ENCODE data around the gene DPF3.

Gene DPF3

GRCh38 chr14:72869407-72870329 lies 24.2 kb downstream of the DPF3 start:
- Histone ChIP-seq H3K79me1 (ENCODE audit: low read length) (no peaks in the 10 kb centered on the region), H4K91ac (ENCODE audit: low read depth, low read length) (no peak overlapping the region), H3K9me3 (ENCODE audit: insufficient read depth, low read depth, low read length) (peaks cover 3% of the 10 kb centered on the region), H3K27me3 (ENCODE audit: insufficient read depth, low read length) (no peaks in the 10 kb centered on the region), H3K79me2 (ENCODE audit: control insufficient read depth, insufficient read depth, low read length, poor library complexity) (no peaks in the 10 kb centered on the region), H3K4me2 (ENCODE audit: low read length) (no peak overlapping the region), H3K4me3 (ENCODE audit: low read depth, low read length) (no peak overlapping the region), H3K9ac (ENCODE audit: low read length) (no peak overlapping the region), H2BK12ac (ENCODE audit: low read length) (no peak overlapping the region), H3K4me1 (ENCODE audit: control insufficient read depth in 1 of 2, insufficient read depth in 2 of 2, low read length in 2 of 2) (no peaks in the 10 kb centered on the region), H3K4ac (ENCODE audit: low read depth, low read length) (no peak overlapping the region), H2AFZ (ENCODE audit: insufficient read depth, low read length, poor library complexity) (no peak overlapping the region), H2BK5ac (ENCODE audit: low read depth, low read length, poor library complexity) (no peak overlapping the region), H3K18ac (ENCODE audit: low read length) (no peak overlapping the region), H2AK5ac (ENCODE audit: low read length) (no peak overlapping the region), H4K8ac (ENCODE audit: low read depth, low read length) (no peak overlapping the region), H3K14ac (ENCODE audit: low read length) (no peak overlapping the region), H2BK120ac (ENCODE audit: insufficient read depth, low read length, poor library complexity) (no peak overlapping the region), H3K23ac (ENCODE audit: low read length) (no peak overlapping the region), H4K12ac (ENCODE audit: low read depth, low read length) (no peak overlapping the region), H3K36me3 (ENCODE audit: control insufficient read depth in 1 of 2, insufficient read depth in 2 of 2, low read length in 2 of 2) (no peaks in the 10 kb centered on the region), H3K27ac (ENCODE audit: low read depth, low read length) (no peak overlapping the region)
- no peak for DNase-seq
- no CpG with 5 or more reads among the region's 8 CpGs for WGBS (ENCODE audit: extremely low coverage, insufficient coverage, insufficient read length)

GRCh38 chr14:72868500-72868899 lies 25.4 kb downstream of the DPF3 start:
- H3K9me3 ChIP-seq (ENCODE audit: insufficient read depth, low read depth, low read length): peaks cover 3% of the 10 kb centered on the region
- H2AK5ac ChIP-seq (ENCODE audit: low read length): no peak overlapping the region
- H2BK12ac ChIP-seq (ENCODE audit: low read length): no peak overlapping the region
- no peaks in the 10 kb centered on the region for H3K36me3 ChIP-seq (ENCODE audit: control insufficient read depth in 1 of 2, insufficient read depth in 2 of 2, low read length in 2 of 2)
- H3K4ac ChIP-seq (ENCODE audit: low read depth, low read length): no peak overlapping the region
- no peak overlapping the region for H4K8ac ChIP-seq (ENCODE audit: low read depth, low read length)
- H3K9ac ChIP-seq (ENCODE audit: low read length): no peak overlapping the region
- H4K91ac ChIP-seq (ENCODE audit: low read depth, low read length): no peak overlapping the region
- H3K4me3 ChIP-seq (ENCODE audit: low read depth, low read length): no peak overlapping the region
- no CpG with 5 or more reads among the region's 3 CpGs for WGBS (ENCODE audit: extremely low coverage, insufficient coverage, insufficient read length)
- no peak overlapping the region for H3K23ac ChIP-seq (ENCODE audit: low read length)
- no peak overlapping the region for H2BK120ac ChIP-seq (ENCODE audit: insufficient read depth, low read length, poor library complexity)
- no peaks in the 10 kb centered on the region for H3K79me2 ChIP-seq (ENCODE audit: control insufficient read depth, insufficient read depth, low read length, poor library complexity)
- H3K4me1 ChIP-seq (ENCODE audit: control insufficient read depth in 1 of 2, insufficient read depth in 2 of 2, low read length in 2 of 2): no peaks in the 10 kb centered on the region
- H3K14ac ChIP-seq (ENCODE audit: low read length): no peak overlapping the region
- no peak overlapping the region for H3K4me2 ChIP-seq (ENCODE audit: low read length)
- no peaks in the 10 kb centered on the region for H3K79me1 ChIP-seq (ENCODE audit: low read length)
- no peak overlapping the region for H4K12ac ChIP-seq (ENCODE audit: low read depth, low read length)
- H3K27me3 ChIP-seq (ENCODE audit: insufficient read depth, low read length): no peaks in the 10 kb centered on the region
- H3K18ac ChIP-seq (ENCODE audit: low read length): no peak overlapping the region
- no peak overlapping the region for H3K27ac ChIP-seq (ENCODE audit: low read depth, low read length)
- no peak overlapping the region for H2AFZ ChIP-seq (ENCODE audit: insufficient read depth, low read length, poor library complexity)
- no peak overlapping the region for H2BK5ac ChIP-seq (ENCODE audit: low read depth, low read length, poor library complexity)
- no peak for DNase-seq

GRCh38 chr14:72864712-72865365 lies 29.1 kb downstream of the DPF3 start:
- no peak overlapping the region for H3K18ac ChIP-seq (ENCODE audit: low read length)
- H3K27ac ChIP-seq (ENCODE audit: low read depth, low read length): no peak overlapping the region
- no peaks in the 10 kb centered on the region for H3K79me2 ChIP-seq (ENCODE audit: control insufficient read depth, insufficient read depth, low read length, poor library complexity)
- no peak overlapping the region for H2BK12ac ChIP-seq (ENCODE audit: low read length)
- H2AFZ ChIP-seq (ENCODE audit: insufficient read depth, low read length, poor library complexity): no peak overlapping the region
- no peak overlapping the region for H4K91ac ChIP-seq (ENCODE audit: low read depth, low read length)
- WGBS (ENCODE audit: extremely low coverage, insufficient coverage, insufficient read length): no CpG with 5 or more reads among the region's 6 CpGs
- H2BK120ac ChIP-seq (ENCODE audit: insufficient read depth, low read length, poor library complexity): no peak overlapping the region
- no peaks in the 10 kb centered on the region for H3K79me1 ChIP-seq (ENCODE audit: low read length)
- H4K12ac ChIP-seq (ENCODE audit: low read depth, low read length): no peak overlapping the region
- H3K9ac ChIP-seq (ENCODE audit: low read length): no peak overlapping the region
- H3K27me3 ChIP-seq (ENCODE audit: insufficient read depth, low read length): no peaks in the 10 kb centered on the region
- H4K8ac ChIP-seq (ENCODE audit: low read depth, low read length): no peak overlapping the region
- H2BK5ac ChIP-seq (ENCODE audit: low read depth, low read length, poor library complexity): no peak overlapping the region
- H3K4me2 ChIP-seq (ENCODE audit: low read length): no peak overlapping the region
- no peak overlapping the region for H3K4ac ChIP-seq (ENCODE audit: low read depth, low read length)
- no peak overlapping the region for H3K14ac ChIP-seq (ENCODE audit: low read length)
- no peaks in the 10 kb centered on the region for H3K4me1 ChIP-seq (ENCODE audit: control insufficient read depth in 1 of 2, insufficient read depth in 2 of 2, low read length in 2 of 2)
- DNase-seq: no peak
- H3K23ac ChIP-seq (ENCODE audit: low read length): no peak overlapping the region
- no peaks in the 10 kb centered on the region for H3K9me3 ChIP-seq (ENCODE audit: insufficient read depth, low read depth, low read length)
- H3K36me3 ChIP-seq (ENCODE audit: control insufficient read depth in 1 of 2, insufficient read depth in 2 of 2, low read length in 2 of 2): no peaks in the 10 kb centered on the region
- no peak overlapping the region for H2AK5ac ChIP-seq (ENCODE audit: low read length)
- no peak overlapping the region for H3K4me3 ChIP-seq (ENCODE audit: low read depth, low read length)

- Histone ChIP-seq H3K9me3 (ENCODE audit: insufficient read depth, low read depth, low read length) (no peaks in the 10 kb centered on the region), H2AFZ (ENCODE audit: insufficient read depth, low read length, poor library complexity) (no peak overlapping the region), H4K12ac (ENCODE audit: low read depth, low read length) (no peak overlapping the region), H2BK5ac (ENCODE audit: low read depth, low read length, poor library complexity) (no peak overlapping the region), H2AK5ac (ENCODE audit: low read length) (no peak overlapping the region), H3K18ac (ENCODE audit: low read length) (no peak overlapping the region), H2BK120ac (ENCODE audit: insufficient read depth, low read length, poor library complexity) (no peak overlapping the region), H3K4me3 (ENCODE audit: low read depth, low read length) (no peak overlapping the region), H3K79me1 (ENCODE audit: low read length) (no peaks in the 10 kb centered on the region), H3K36me3 (ENCODE audit: control insufficient read depth in 1 of 2, insufficient read depth in 2 of 2, low read length in 2 of 2) (no peaks in the 10 kb centered on the region), H3K79me2 (ENCODE audit: control insufficient read depth, insufficient read depth, low read length, poor library complexity) (no peaks in the 10 kb centered on the region), H2BK12ac (ENCODE audit: low read length) (no peak overlapping the region), H3K9ac (ENCODE audit: low read length) (no peak overlapping the region), H3K4ac (ENCODE audit: low read depth, low read length) (no peak overlapping the region), H3K27ac (ENCODE audit: low read depth, low read length) (no peak overlapping the region), H4K91ac (ENCODE audit: low read depth, low read length) (no peak overlapping the region), H3K4me2 (ENCODE audit: low read length) (no peak overlapping the region), H3K27me3 (ENCODE audit: insufficient read depth, low read length) (no peaks in the 10 kb centered on the region), H3K4me1 (ENCODE audit: control insufficient read depth in 1 of 2, insufficient read depth in 2 of 2, low read length in 2 of 2) (no peaks in the 10 kb centered on the region), H4K8ac (ENCODE audit: low read depth, low read length) (no peak overlapping the region), H3K23ac (ENCODE audit: low read length) (no peak overlapping the region), H3K14ac (ENCODE audit: low read length) (no peak overlapping the region)
- WGBS (ENCODE audit: extremely low coverage, insufficient coverage, insufficient read length): no CpG with 5 or more reads among the region's 7 CpGs
- no peak for DNase-seq
Observed at GRCh38 chr14:72863216-72864006, 30.5 kb downstream of the DPF3 start.

Measured in trophoblast cell (in vitro differentiated cells and primary cell).